Measurements from ENCODE around the gene ZNF586.

ZNF586 gene

DNA sequence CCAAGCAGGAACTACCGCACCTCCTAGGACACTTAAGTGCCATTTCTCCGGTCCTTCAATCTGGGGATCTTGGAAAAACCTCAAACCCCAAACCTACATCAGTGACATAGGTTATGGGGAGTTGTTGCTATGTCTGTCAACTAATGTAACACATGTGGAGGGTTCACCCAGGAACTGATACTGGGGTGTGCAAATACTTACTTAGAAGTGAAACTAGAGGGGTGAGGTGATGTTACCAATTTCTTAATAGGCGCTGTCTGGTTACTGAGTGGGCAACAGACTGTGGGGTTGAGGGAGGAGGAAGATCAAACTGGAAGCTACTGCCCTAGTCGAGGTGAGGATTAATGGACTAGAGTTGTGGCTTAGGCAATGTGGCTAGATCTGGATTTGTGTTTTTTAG lies 1.9 kb downstream of the ZNF586 start:
- DNase-seq (ENCODE audit: low read depth): no peak
- no peak overlapping the region for H3K4me3 ChIP-seq (ENCODE audit: low read depth, low read length)
- TF ChIP-seq, protein P1, sequence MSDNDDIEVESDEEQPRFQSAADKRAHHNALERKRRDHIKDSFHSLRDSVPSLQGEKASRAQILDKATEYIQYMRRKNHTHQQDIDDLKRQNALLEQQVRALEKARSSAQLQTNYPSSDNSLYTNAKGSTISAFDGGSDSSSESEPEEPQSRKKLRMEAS (IDR thresholded peaks at IDR 0.05; ENCODE audit: low read depth, low read length): no peak
- TF ChIP-seq MYC (IDR thresholded peaks at IDR 0.05; ENCODE audit: low read depth, low read length): no peak
- TF ChIP-seq POLR2A (IDR thresholded peaks at IDR 0.05; ENCODE audit: extremely low read depth, insufficient read length): no peak
- TF ChIP-seq, protein P2, sequence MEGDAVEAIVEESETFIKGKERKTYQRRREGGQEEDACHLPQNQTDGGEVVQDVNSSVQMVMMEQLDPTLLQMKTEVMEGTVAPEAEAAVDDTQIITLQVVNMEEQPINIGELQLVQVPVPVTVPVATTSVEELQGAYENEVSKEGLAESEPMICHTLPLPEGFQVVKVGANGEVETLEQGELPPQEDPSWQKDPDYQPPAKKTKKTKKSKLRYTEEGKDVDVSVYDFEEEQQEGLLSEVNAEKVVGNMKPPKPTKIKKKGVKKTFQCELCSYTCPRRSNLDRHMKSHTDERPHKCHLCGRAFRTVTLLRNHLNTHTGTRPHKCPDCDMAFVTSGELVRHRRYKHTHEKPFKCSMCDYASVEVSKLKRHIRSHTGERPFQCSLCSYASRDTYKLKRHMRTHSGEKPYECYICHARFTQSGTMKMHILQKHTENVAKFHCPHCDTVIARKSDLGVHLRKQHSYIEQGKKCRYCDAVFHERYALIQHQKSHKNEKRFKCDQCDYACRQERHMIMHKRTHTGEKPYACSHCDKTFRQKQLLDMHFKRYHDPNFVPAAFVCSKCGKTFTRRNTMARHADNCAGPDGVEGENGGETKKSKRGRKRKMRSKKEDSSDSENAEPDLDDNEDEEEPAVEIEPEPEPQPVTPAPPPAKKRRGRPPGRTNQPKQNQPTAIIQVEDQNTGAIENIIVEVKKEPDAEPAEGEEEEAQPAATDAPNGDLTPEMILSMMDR (IDR thresholded peaks at IDR 0.05; ENCODE audit: low read depth, low read length): no peak

DNA sequence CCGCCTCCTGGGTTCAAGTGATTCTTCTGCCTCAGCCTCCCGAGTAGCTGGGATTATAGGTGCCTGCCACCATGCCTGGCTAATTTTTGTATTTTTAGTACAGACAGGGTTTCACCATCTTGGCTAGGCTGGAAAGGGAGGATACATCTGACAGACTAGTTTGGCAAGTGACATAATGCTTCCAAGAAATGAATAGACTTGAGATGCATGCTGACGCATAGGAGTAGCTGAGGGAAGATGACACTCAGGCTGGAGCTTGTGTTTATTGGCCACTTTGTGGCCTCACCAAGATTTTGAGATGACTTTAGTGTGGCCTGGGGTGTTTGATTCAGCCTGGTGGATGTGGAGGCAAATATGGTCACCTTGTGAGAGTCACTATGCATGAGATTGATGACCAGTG lies 4.0 kb downstream of the ZNF586 start:
- TF ChIP-seq MYC (IDR thresholded peaks at IDR 0.05; ENCODE audit: low read depth, low read length) (no peak), POLR2A (IDR thresholded peaks at IDR 0.05; ENCODE audit: extremely low read depth, insufficient read length) (no peak)
- TF ChIP-seq, protein P1 (IDR thresholded peaks at IDR 0.05; ENCODE audit: low read depth, low read length): no peak
- TF ChIP-seq, protein P2 (IDR thresholded peaks at IDR 0.05; ENCODE audit: low read depth, low read length): no peak
- DNase-seq (ENCODE audit: low read depth): no peak
- H3K4me3 ChIP-seq (ENCODE audit: low read depth, low read length): no peak overlapping the region

DNA sequence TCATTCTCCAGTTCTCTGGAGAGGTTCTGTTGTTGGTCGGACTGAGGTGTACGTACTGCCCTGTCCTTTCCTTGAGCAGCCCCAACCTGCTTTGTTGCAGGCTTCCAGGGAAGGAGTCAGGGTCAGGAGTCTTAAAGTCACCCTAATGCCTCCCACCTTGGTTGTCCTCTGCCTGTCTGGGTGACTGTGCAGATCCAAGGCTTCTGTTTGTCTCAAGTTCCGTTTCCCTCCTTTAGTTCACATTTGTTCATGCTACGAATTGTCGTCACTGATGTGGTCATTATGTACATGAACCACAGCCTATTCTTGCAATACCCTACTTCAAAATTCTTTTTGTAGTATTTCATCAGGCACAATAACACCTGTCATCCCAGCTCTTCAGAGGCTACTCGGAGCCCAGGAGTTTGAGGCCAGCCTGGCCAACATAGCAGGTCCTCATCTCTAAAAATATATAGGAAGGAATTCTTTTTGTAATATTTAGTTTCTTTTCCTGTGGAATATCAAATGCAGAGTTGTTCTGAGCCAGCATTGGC lies 7.4 kb downstream of the ZNF586 start:
- TF ChIP-seq, protein P1 (IDR thresholded peaks at IDR 0.05; ENCODE audit: low read depth, low read length): no peak
- DNase-seq (ENCODE audit: low read depth): no peak

DNA sequence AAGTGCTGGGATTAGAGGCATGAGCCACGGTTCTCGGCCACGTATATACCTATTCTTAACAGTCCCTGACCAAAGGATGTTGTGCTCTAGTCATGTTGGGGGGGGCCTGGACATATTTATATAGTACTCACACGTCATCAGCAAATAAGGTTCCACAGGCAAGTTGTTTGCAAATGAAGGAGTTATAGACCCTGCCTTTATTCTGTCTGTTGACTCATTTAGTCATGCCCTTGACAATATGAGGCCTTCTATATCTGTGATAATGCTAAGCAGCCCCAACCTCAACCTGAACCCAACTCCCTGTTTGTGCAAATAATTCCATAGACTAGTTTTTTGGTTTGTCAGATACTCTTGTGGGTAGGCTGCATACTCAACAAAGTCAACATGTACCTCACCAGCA lies 8.9 kb downstream of the ZNF586 start:
- TF ChIP-seq, protein P1 (IDR thresholded peaks at IDR 0.05; ENCODE audit: low read depth, low read length): no peak
- TF ChIP-seq MYC (IDR thresholded peaks at IDR 0.05; ENCODE audit: low read depth, low read length) (no peak), POLR2A (IDR thresholded peaks at IDR 0.05; ENCODE audit: extremely low read depth, insufficient read length) (no peak)
- TF ChIP-seq, protein P2 (IDR thresholded peaks at IDR 0.05; ENCODE audit: low read depth, low read length): no peak
- no peak for DNase-seq (ENCODE audit: low read depth)
- H3K4me3 ChIP-seq (ENCODE audit: low read depth, low read length): no peak overlapping the region

More for the DNA sequence above, 7.4 kb downstream of the ZNF586 start:
- H3K4me3 ChIP-seq (ENCODE audit: low read depth, low read length): no peak overlapping the region

DNA sequence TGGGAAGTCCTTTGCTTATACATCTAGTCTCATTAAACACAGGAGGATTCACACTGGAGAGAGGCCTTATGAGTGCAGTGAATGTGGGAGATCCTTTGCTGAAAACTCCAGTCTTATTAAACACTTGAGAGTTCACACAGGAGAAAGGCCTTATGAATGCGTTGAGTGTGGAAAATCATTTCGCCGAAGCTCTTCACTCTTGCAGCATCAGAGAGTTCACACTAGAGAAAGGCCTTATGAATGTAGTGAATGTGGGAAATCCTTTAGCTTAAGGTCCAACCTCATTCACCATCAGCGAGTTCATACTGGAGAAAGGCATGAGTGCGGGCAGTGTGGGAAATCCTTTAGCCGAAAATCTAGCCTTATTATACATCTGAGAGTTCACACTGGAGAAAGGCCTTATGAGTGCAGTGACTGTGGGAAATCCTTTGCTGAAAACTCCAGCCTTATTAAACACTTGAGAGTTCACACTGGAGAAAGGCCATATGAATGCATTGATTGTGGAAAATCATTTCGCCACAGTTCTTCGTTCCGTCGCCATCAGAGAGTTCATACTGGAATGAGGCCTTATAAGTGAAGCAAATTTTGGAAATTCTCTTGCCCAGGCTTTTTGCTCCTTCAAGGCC lies 9.9 kb downstream of the ZNF586 start:
- no peak for DNase-seq (ENCODE audit: low read depth)
- TF ChIP-seq MYC (IDR thresholded peaks at IDR 0.05; ENCODE audit: low read depth, low read length) (no peak), POLR2A (IDR thresholded peaks at IDR 0.05; ENCODE audit: extremely low read depth, insufficient read length) (no peak)
- TF ChIP-seq, protein P1 (IDR thresholded peaks at IDR 0.05; ENCODE audit: low read depth, low read length): no peak
- TF ChIP-seq, protein P2 (IDR thresholded peaks at IDR 0.05; ENCODE audit: low read depth, low read length): no peak
- H3K4me3 ChIP-seq (ENCODE audit: low read depth, low read length): no peak overlapping the region

DNA sequence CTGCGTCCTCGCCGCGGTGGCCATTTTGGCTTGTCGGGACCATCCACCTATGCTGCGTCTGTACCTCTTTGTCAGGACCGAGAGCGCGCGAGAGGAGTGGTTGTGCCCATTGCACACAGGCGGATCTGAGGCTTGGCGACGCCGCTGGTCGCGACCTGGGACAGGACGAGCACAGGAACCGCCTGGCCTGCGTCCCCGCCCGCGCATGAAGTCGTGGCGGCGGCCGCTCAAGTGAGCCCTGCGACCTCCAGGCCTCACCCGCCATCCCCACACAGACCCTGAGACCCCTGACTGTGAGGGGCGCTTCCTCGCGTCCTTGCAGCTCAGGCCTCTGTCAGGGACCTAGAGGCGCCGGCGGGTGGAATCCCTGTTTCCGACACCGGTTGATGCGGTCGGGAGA lies 16.8 kb downstream of the ZNF586 start:
- no peak for DNase-seq (ENCODE audit: low read depth)
- TF ChIP-seq, protein P1 (IDR thresholded peaks at IDR 0.05; ENCODE audit: low read depth, low read length): no peak
- TF ChIP-seq MYC (IDR thresholded peaks at IDR 0.05; ENCODE audit: low read depth, low read length) (no peak), POLR2A (IDR thresholded peaks at IDR 0.05; ENCODE audit: extremely low read depth, insufficient read length) (no peak)
- TF ChIP-seq, protein P2 (IDR thresholded peaks at IDR 0.05; ENCODE audit: low read depth, low read length): no peak
- H3K4me3 ChIP-seq (ENCODE audit: low read depth, low read length): no peak overlapping the region

Data from NB4 (cell line).